Heart left ventricle (tissue), 16 donors: ENCODE measurements around the gene THSD4. TPM values are rescaled to one million over a fixed set of nuclear protein-coding genes. Genes with fewer than 3 reads are reported as not detected.

Experiments
- ATAC-seq, 4 donors: fragments of 200-7000 bp; cut with Tn5 transposase; one replicate each; pipeline ENCODE4 v1.9.1; 2020 to 2022; ENCODE audit warnings: moderate library complexity in 4 of 4, mild to moderate bottlenecking in 3 of 4, moderate number of reproducible peaks in 1 of 4
- DNase-seq, 5 donors: peaks; one replicate each; pipeline ENCODE4 v3.0.0-alpha.2; 2020
- H3K27ac ChIP-seq, 12 donors: fragments of 200-600 bp; sonication (generic) in 4 of 12; one replicate each; pipeline versions ENCODE4 v1.5.0 to v1.8.0; 2016 to 2022; ENCODE audit warnings: mild to moderate bottlenecking in 2 of 12
- H3K27me3 ChIP-seq, 9 donors: fragments of 200-600 bp; sonication (generic) in 2 of 9; one replicate each; pipeline versions ENCODE4 v1.5.1 to v1.8.0; 2016 to 2022; ENCODE audit warnings: mild to moderate bottlenecking in 3 of 9
- H3K36me3 ChIP-seq, 9 donors: fragments of 200-600 bp; sonication (generic) in 2 of 9; one replicate each; pipeline versions ENCODE4 v1.5.0 to v1.8.0; 2018 to 2022; ENCODE audit warnings: mild to moderate bottlenecking in 2 of 9
- H3K4me1 ChIP-seq, 12 donors: fragments of 200-600 bp; sonication (generic) in 4 of 12; one replicate each; pipeline versions ENCODE4 v1.5.0 to v1.8.0; 2016 to 2022; ENCODE audit warnings: mild to moderate bottlenecking in 3 of 12
- H3K4me3 ChIP-seq, 12 donors: fragments of 200-600 bp; sonication (generic) in 4 of 12; one replicate each; pipeline versions ENCODE4 v1.5.0 to v1.8.0; 2017 to 2022; ENCODE audit warnings: mild to moderate bottlenecking in 9 of 12, moderate library complexity in 4 of 12
- H3K9me3 ChIP-seq, 12 donors: fragments of 200-600 bp; sonication (generic) in 4 of 12; one replicate each; pipeline versions ENCODE4 v1.5.0 to v1.8.0; 2016 to 2022; ENCODE audit warnings: mild to moderate bottlenecking in 1 of 12
- POLR2A ChIP-seq, 2 donors: fragments of 450-650 bp; IDR thresholded peaks; one replicate each; pipeline ENCODE4 v1.6.1; 2017; ENCODE audit warnings: antibody characterized with exemption in 2 of 2, mild to moderate bottlenecking in 2 of 2, moderate library complexity in 2 of 2
- WGBS, 4 donors: extraction: QIAGEN DNeasy Blood & Tissue Kit in 2 of 4; methylation state at CpG; one replicate each; pipeline versions ENCODE4 v1.1.5 to v1.1.7; 2013 to 2018; 5-methylcytosine and 5-hydroxymethylcytosine counted together
- intact Hi-C, 10 donors: fragments of 100-400 bp; cut with DNase I; formaldehyde crosslinking; loops; one replicate each; pipeline versions ENCODE4 v1.11.1 to v1.14.2; 2022
- polyA plus RNA-seq, 2 donors: library from polyadenylated mRNA; stranded (reverse); fragments of 200-250 nt; gene quantifications; one replicate each; pipeline ENCODE4 v1.2.3, GENCODE V29; 2013
- total RNA-seq, 9 donors: library from RNA; depleted of rRNA in 2 of 9; stranded (reverse); fragments of >200 nt in 2 of 9; fragmentation: NEBNext Ultra II Directional in 3 of 9; extraction: Animal tissue kit (Norgen Biotek cat#: 25700) in 3 of 9; gene quantifications; one replicate each; pipeline versions ENCODE4 v1.1.0 to v1.2.4, GENCODE V29; 2016 to 2023
- TF ChIP-seq, protein P1 (sequence below), 12 donors: fragments of 200-600 bp; sonication (generic) in 4 of 12; IDR thresholded peaks; one replicate each; pipeline versions ENCODE4 v1.5.0 to v1.8.0; 2018 to 2022; ENCODE audit warnings: antibody characterized with exemption in 12 of 12, mild to moderate bottlenecking in 5 of 12
- donor health status: ischemic (EF 13 %, LVEDD 7.1; RV severe dilation, severe dysfunction).
- donor health status: healthy with polysubstance abuse.
- donor health status: DM: no; HTN: yes; CAD: no.
- donor health status: DM: no; HTN: no; CAD: no.
- donor health status: ischemic (EF 25% LVEDD 6.9; RV normal size, moderate dysfunction).
- donor health status: ischemic (EF 25% LVEDD 5.7; RV mildly dilated, moderate dysfunction).
- donor health status: healthy.
- donor health status: DM: yes; HTN: yes; CAD: no.
- donor health status: ischemic (EF 35%, LVEDD 5.7; RV mildly dilated, moderate dysfunction).
- donor health status: nonischemic (EF 11% LVEDD 7.7; RV severe dilation, severe dysfunction).
- donor health status: DM: yes; HTN: yes; CAD: no.
- donor health status: PGD.
- donor health status: ischemic (EF 29% LVEDD 5.4; RV normal size, mild dysfunction).
- donor health status: nonischemic (EF 23%, LVEDD 6.1; RV moderate dilation, normal function).

THSD4 gene
- total and polyA plus RNA-seq, 11 donors = 32.6 to 206 (median 93.2) TPM

DNA sequence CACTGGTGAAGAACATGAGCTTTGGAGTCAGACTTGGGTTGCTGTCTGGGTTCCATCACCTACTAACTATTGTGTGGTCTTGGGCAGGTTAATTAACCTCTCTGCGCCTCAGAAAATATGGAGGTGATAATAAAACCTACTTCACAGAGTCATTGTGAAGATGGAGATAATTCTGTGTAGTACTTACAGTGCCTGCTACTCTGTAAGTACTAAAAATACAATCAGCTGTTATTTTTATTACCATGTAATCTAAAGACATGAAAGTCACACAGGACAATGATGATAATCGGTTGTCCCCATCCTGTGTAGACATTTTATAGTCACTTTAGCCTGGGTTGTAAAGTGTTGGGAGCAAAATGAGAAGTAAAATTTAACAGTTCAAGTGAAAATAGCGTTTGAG, 334.1 kb downstream of the THSD4 start:
- TF ChIP-seq POLR2A (IDR thresholded peaks at IDR 0.05) = no peak
- TF ChIP-seq, protein P1, sequence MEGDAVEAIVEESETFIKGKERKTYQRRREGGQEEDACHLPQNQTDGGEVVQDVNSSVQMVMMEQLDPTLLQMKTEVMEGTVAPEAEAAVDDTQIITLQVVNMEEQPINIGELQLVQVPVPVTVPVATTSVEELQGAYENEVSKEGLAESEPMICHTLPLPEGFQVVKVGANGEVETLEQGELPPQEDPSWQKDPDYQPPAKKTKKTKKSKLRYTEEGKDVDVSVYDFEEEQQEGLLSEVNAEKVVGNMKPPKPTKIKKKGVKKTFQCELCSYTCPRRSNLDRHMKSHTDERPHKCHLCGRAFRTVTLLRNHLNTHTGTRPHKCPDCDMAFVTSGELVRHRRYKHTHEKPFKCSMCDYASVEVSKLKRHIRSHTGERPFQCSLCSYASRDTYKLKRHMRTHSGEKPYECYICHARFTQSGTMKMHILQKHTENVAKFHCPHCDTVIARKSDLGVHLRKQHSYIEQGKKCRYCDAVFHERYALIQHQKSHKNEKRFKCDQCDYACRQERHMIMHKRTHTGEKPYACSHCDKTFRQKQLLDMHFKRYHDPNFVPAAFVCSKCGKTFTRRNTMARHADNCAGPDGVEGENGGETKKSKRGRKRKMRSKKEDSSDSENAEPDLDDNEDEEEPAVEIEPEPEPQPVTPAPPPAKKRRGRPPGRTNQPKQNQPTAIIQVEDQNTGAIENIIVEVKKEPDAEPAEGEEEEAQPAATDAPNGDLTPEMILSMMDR (IDR thresholded peaks at IDR 0.05) = no peak
- intact Hi-C loops = loop anchor here in 8 of 10 donors (2.0 to 10.0 kb wide), 12 partner anchors 128 to 685 kb away; partner anchors contain the start of genes LRRC49 (in 4 of the 8) and THAP10 (in 4 of the 8)
- H3K9me3 ChIP-seq = no peaks in the 10 kb centered on the region
- peak overlapping the region in 11 of 12 donors; percentile 22 to 84 (median 57) for H3K27ac ChIP-seq
- no peaks in the 10 kb centered on the region for H3K36me3 ChIP-seq
- no peaks in the 10 kb centered on the region for H3K27me3 ChIP-seq
- peaks cover 0 to 53% (median 12%) of the 10 kb centered on the region in 12 donors for H3K4me1 ChIP-seq
- 40 to 63% (median 56%) methylated on average over 3 of the region's 3 CpGs for WGBS, 4 donors
- ATAC-seq = peak; percentile 39 to 56 (median 49)
- DNase-seq = no peak
- H3K4me3 ChIP-seq = no peak overlapping the region

DNA sequence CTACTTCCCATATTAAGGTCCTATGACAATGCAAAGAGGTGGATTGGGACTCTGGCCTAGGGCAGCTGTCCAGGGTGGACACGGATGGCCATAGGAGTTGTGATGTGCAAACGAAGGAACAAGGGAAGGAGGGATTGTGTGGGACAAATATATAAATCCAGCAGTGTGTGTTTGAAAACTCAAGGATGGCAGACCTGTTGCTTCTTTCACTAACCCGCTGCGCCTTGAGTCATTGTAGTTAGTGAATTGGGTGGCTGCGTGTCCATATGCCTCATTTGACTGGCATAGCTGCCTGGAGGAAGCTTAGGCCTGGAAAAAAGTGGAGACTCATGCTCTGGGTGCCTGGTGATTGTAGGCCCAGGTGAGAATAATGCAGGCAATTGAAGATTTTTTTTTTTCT, 334.7 kb downstream of the THSD4 start:
- Histone ChIP-seq H3K27ac (peak overlapping the region in 7 of 12 donors; percentile 5 to 84 (median 73)), H3K4me3 (no peak overlapping the region), H3K9me3 (no peaks in the 10 kb centered on the region), H3K27me3 (no peaks in the 10 kb centered on the region), H3K36me3 (no peaks in the 10 kb centered on the region), H3K4me1 (peaks cover 0 to 48% (median 12%) of the 10 kb centered on the region in 12 donors)
- 63 to 67% (median 65%) methylated on average over 5 of the region's 5 CpGs for WGBS, 4 donors
- no peak for TF ChIP-seq POLR2A (IDR thresholded peaks at IDR 0.05)
- TF ChIP-seq, protein P1 (IDR thresholded peaks at IDR 0.05) = no peak
- ATAC-seq = no peak
- intact Hi-C loops = loop anchor here in 9 of 10 donors (2.0 to 10.0 kb wide), 17 partner anchors 95 to 685 kb away; partner anchors contain the start of genes LRRC49 (in 4 of the 9) and THAP10 (in 4 of the 9)
- DNase-seq = no peak

DNA sequence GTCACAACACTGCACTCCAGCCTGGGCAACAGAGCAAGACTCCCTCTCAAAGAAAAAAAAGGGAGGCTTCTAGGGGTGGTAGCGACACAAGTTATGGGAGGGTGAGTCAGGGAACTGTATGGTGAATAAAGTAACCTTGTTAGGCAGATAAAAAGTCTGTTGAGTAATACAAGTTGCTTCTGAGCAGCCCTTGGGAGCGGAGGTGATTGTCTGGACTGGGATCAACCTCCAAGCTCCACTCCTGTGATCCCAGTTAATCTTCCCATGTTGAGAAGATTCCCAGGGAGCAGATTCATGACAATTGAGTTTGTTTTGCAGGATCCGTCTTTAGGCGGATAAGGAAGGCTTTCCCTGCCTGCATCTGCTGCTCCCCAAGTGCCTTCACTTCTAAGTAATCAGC, 335.9 kb downstream of the THSD4 start:
- ATAC-seq = no peak
- no peak for DNase-seq
- TF ChIP-seq, protein P1 (IDR thresholded peaks at IDR 0.05) = no peak
- TF ChIP-seq POLR2A (IDR thresholded peaks at IDR 0.05) = no peak
- no peaks in the 10 kb centered on the region for H3K9me3 ChIP-seq
- H3K36me3 ChIP-seq = no peaks in the 10 kb centered on the region
- WGBS, 4 donors = 79 to 90% (median 86%) methylated on average over 4 of the region's 4 CpGs
- H3K27ac ChIP-seq = peak overlapping the region in 4 of 12 donors; percentile 7 to 33 (median 9)
- intact Hi-C loops = loop anchor here in 7 of 10 donors (1.0 to 10.0 kb wide), 10 partner anchors 94 to 351 kb away; no protein-coding TSS in a partner anchor
- no peak overlapping the region for H3K4me3 ChIP-seq
- H3K27me3 ChIP-seq = no peaks in the 10 kb centered on the region
- H3K4me1 ChIP-seq = peaks cover 0 to 47% (median 12%) of the 10 kb centered on the region in 12 donors

DNA sequence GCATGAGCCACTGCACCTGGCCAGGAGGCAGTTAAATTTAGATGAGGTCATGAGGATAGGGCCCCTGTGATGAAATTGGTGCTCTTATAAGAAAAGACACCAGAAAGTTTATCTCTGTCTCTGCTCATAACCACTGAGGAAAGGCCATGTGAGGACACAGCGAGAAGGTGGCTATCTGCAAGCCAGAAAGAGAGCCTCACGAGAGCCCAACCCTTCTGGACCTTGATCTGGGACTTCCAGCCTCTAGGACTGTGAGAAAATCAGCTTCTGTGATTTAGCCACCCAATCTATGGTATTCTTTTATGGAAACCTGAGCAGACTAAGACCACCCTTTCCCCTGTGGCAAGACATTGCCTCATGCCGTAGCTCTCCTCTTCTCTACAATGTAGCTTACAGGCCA, 337.6 kb downstream of the THSD4 start:
- TF ChIP-seq, protein P1 (IDR thresholded peaks at IDR 0.05) = no peak
- TF ChIP-seq POLR2A (IDR thresholded peaks at IDR 0.05) = no peak
- WGBS, 4 donors = 57 to 87% (median 78%) methylated on average over 3 of the region's 3 CpGs
- intact Hi-C loops = loop anchor here in 6 of 10 donors (5.0 to 10.0 kb wide), 7 partner anchors 92 to 349 kb away; no protein-coding TSS in a partner anchor
- Histone ChIP-seq H3K27me3 (no peaks in the 10 kb centered on the region), H3K9me3 (no peaks in the 10 kb centered on the region), H3K4me1 (peaks cover 0 to 42% (median 14%) of the 10 kb centered on the region in 12 donors), H3K27ac (peak overlapping the region in 1 of 12 donors; percentile 32), H3K4me3 (no peak overlapping the region), H3K36me3 (no peaks in the 10 kb centered on the region)
- no peak for DNase-seq
- no peak for ATAC-seq
